MM.1S (cell line): Measurements from ENCODE around the gene CAPZA1.

Experiments
- DNase-seq: peaks from one replicate; pipeline ENCODE4 v3.0.0-alpha.2; 2015
- H2AFZ ChIP-seq: fragments of 300-600 bp; sonication (generic); 2 replicates; pipeline ENCODE4 v1.6.0; 2016; ENCODE audit warnings: antibody characterized with exemption, low read length
- H3F3A ChIP-seq: fragments of 300-600 bp; sonication (generic); 2 replicates; pipeline ENCODE4 v1.6.1; 2016; ENCODE audit warnings: mild to moderate bottlenecking, antibody characterized with exemption, low read length, moderate library complexity, mixed read lengths; ENCODE audit not compliant: insufficient read depth
- H3K27ac ChIP-seq: fragments of 300-600 bp; sonication (generic); 2 replicates; pipeline ENCODE4 v1.5.1; 2016; ENCODE audit warnings: mild to moderate bottlenecking, low read length
- H3K27me3 ChIP-seq: fragments of 300-600 bp; sonication (generic); replicated peaks from 2 replicates; pipeline ENCODE4 v1.6.0; 2016; ENCODE audit warnings: low read length; ENCODE audit not compliant: insufficient read depth
- H3K36me3 ChIP-seq: fragments of 300-600 bp; sonication (generic); replicated peaks from 2 replicates; pipeline ENCODE4 v1.6.1; 2016; ENCODE audit warnings: mild to moderate bottlenecking, low read length, mixed read lengths; ENCODE audit not compliant: insufficient read depth
- H3K4me1 ChIP-seq: fragments of 300-600 bp; sonication (generic); 2 replicates; pipeline ENCODE4 v1.6.1; 2016; ENCODE audit warnings: low read length, mixed read lengths
- H3K4me2 ChIP-seq: fragments of 300-600 bp; sonication (generic); 2 replicates; pipeline ENCODE4 v1.6.0; 2016; ENCODE audit warnings: low read depth, low read length
- H3K4me3 ChIP-seq: fragments of 300-600 bp; sonication (generic); 2 replicates; pipeline ENCODE4 v1.5.1; 2016; ENCODE audit warnings: low read length, mixed read lengths
- H3K79me2 ChIP-seq: fragments of 300-600 bp; sonication (generic); 2 replicates; pipeline ENCODE4 v1.6.1; 2016; ENCODE audit warnings: mixed run types, low read length, mixed read lengths
- H3K9ac ChIP-seq: fragments of 300-600 bp; sonication (generic); 2 replicates; pipeline ENCODE4 v1.6.1; 2016; ENCODE audit warnings: low read length, mixed read lengths
- H3K9me2 ChIP-seq: fragments of 300-600 bp; sonication (generic); replicated peaks from 2 replicates; pipeline ENCODE4 v1.6.1; 2016; ENCODE audit warnings: mild to moderate bottlenecking, low read length, mixed read lengths; ENCODE audit not compliant: insufficient read depth
- H3K9me3 ChIP-seq: fragments of 300-600 bp; sonication (generic); replicated peaks from 2 replicates; pipeline ENCODE4 v1.6.1; 2016; ENCODE audit warnings: mild to moderate bottlenecking, low read length, mixed read lengths; ENCODE audit not compliant: insufficient read depth
- H4K20me1 ChIP-seq: fragments of 300-600 bp; sonication (generic); 2 replicates; pipeline ENCODE4 v1.6.1; 2016; ENCODE audit warnings: mild to moderate bottlenecking, low read length, moderate library complexity, mixed read lengths; ENCODE audit not compliant: insufficient read depth
- CTCF ChIP-seq: fragments of 300-600 bp; sonication (generic); IDR thresholded peaks from 2 replicates; pipeline ENCODE4 v1.5.1; 2016; ENCODE audit warnings: antibody characterized with exemption, low read length, mixed read lengths
- EZH2 ChIP-seq: fragments of 300-600 bp; sonication (generic); optimal IDR thresholded peaks from 2 replicates; pipeline ENCODE3; 2017; ENCODE audit warnings: low read depth, mild to moderate bottlenecking, antibody characterized with exemption, low read length, mixed read lengths
- EZH2phosphoT487 ChIP-seq: fragments of 300-600 bp; sonication (generic); IDR thresholded peaks from 2 replicates; pipeline ENCODE4 v1.6.1; 2018; ENCODE audit warnings: antibody characterized with exemption, low read length

The CAPZA1 gene

GRCh38 chr1:112678605-112679004, 59.0 kb downstream of the CAPZA1 start:
- H3K79me2 ChIP-seq: no peaks in the 10 kb centered on the region
- DNase-seq: no peak
- no peaks in the 10 kb centered on the region for H3K9me3 ChIP-seq
- H3K4me1 ChIP-seq: no peaks in the 10 kb centered on the region
- no peaks in the 10 kb centered on the region for H3K36me3 ChIP-seq
- no peak overlapping the region for H3K27ac ChIP-seq
- H3K9ac ChIP-seq: no peak overlapping the region
- no peak overlapping the region for H2AFZ ChIP-seq
- H3K4me2 ChIP-seq: no peak overlapping the region
- no peak for TF ChIP-seq CTCF
- no peak for TF ChIP-seq EZH2phosphoT487
- TF ChIP-seq EZH2: no peak
- peaks cover 5% of the 10 kb centered on the region; the same call in 1 of the 2 replicates for H3F3A ChIP-seq
- H3K27me3 ChIP-seq: no peaks in the 10 kb centered on the region
- H3K4me3 ChIP-seq: no peak overlapping the region
- no peaks in the 10 kb centered on the region for H4K20me1 ChIP-seq
- H3K9me2 ChIP-seq: no peaks in the 10 kb centered on the region

- H3K36me3 ChIP-seq: no peaks in the 10 kb centered on the region
Observed at GRCh38 chr1:112685913-112686312, 66.3 kb downstream of the CAPZA1 start.

GRCh38 chr1:112686417-112686816, 66.8 kb downstream of the CAPZA1 start:
- Histone ChIP-seq H3F3A (no peaks in the 10 kb centered on the region), H3K9me2 (no peaks in the 10 kb centered on the region), H3K79me2 (no peaks in the 10 kb centered on the region), H3K4me3 (no peak overlapping the region), H3K27ac (no peak overlapping the region), H4K20me1 (no peaks in the 10 kb centered on the region), H3K4me1 (no peaks in the 10 kb centered on the region), H3K36me3 (no peaks in the 10 kb centered on the region), H3K9ac (no peak overlapping the region), H3K27me3 (no peaks in the 10 kb centered on the region), H2AFZ (no peak overlapping the region), H3K9me3 (no peaks in the 10 kb centered on the region), H3K4me2 (no peak overlapping the region)
- TF ChIP-seq EZH2phosphoT487 (no peak), EZH2 (no peak), CTCF (no peak)
- DNase-seq: no peak

More at GRCh38 chr1:112685913-112686312, 66.3 kb downstream of the CAPZA1 start:
- no peak overlapping the region for H3K4me2 ChIP-seq
- H3K9me3 ChIP-seq: no peaks in the 10 kb centered on the region
- no peaks in the 10 kb centered on the region for H3K27me3 ChIP-seq
- H3K9me2 ChIP-seq: no peaks in the 10 kb centered on the region
- DNase-seq: no peak
- H3F3A ChIP-seq: no peaks in the 10 kb centered on the region
- H3K4me1 ChIP-seq: no peaks in the 10 kb centered on the region
- H3K9ac ChIP-seq: no peak overlapping the region
- TF ChIP-seq EZH2phosphoT487 (no peak), EZH2 (no peak), CTCF (no peak)
- H2AFZ ChIP-seq: no peak overlapping the region
- no peaks in the 10 kb centered on the region for H3K79me2 ChIP-seq
- H3K4me3 ChIP-seq: no peak overlapping the region
- no peak overlapping the region for H3K27ac ChIP-seq
- H4K20me1 ChIP-seq: no peaks in the 10 kb centered on the region
